ENCODE measurements around the gene ALX4.

The ALX4 gene

DNA sequence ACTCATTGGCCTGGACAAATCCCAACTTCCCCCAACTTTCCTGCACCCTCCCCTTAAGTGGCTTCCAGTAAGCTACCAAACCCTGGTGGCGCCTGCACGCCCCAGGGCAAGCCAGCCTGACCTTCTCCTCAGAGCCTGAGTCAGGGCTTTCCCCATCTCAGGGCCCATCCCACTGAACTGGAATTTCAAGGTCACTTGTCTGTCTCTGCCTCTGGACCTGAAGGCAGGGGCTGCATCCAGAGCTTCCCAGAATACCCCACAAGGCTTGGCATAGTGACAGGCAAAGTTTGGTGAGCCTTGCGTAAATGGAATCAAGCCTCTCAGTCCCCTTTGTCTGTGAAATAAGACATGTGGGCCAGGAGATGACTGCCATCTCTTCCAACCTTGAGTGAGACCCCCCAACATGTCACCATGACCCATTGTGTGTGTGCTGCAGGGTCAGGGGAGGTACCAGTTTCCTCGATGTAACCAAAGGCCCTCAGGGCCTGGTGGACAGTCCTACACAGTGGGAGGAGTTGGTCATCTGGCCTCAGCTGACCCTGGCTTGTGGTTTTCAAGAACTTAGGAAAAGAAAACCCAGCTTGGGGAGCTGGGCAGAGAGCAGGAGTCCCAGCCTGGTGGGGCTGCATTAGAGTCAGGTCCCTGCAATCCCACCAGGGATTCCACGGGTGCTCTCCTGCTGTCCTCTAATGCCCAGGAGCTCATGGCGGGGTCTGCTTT is 8.9 kb downstream of the ALX4 start:
- no peak for DNase-seq

DNA sequence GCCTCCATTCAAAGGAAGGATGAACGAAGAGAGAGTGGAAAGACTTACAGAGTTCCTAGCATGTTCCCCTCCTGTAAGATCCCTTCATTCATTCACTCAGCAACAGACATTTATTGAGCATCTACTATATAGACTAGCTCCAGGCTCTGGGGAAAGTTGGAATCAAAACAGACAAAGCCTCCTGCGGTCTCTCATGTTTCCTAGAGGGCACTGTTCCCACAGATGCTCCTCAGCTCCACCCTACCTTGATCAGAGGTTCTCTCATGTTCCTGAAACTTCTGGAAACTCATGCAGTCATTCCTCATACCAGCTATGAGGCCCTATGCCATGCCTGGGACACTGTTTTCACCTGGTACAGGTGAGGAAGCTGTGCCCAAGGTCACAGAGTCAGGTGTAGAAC is 11.1 kb downstream of the ALX4 start:
- no peak for DNase-seq

DNA sequence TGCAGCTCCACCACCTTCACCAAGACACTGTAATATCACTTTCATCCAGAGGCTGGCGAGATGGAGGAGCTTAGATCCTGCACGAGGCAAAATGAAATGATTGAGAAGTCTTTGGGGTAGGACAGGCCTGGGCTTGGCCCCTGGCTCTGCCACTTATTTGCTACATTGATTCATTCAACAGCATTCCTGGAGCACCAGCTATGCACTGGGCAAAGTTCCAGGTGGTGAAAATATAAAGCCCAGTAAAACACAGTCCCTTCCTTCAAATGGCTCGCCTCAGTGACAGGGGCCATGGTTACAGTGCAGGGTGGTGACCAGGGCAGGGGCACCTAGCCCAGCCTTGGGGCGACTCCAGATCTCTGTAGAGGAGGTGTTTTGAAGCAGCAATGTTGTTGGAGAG is 19.7 kb downstream of the ALX4 start:
- DNase-seq: no peak

DNA sequence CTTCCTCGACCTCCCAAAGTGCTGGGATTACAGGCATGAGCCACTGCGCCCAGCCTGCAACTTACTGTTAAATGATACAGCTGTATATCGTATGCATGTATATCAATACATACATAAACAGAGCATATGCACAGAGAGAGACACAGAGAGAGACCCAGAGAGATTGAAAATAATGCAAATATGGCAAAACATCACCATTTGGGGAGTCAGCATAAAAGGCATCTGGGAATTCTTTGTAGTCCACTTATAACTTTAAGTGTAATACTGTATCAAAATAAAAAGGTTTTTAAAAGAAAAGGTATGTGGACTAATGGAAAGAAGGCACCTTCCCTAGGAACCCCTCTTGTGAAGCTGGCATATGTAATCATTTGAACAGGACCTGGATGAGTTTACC is 21.8 kb downstream of the ALX4 start:
- DNase-seq: no peak

DNA sequence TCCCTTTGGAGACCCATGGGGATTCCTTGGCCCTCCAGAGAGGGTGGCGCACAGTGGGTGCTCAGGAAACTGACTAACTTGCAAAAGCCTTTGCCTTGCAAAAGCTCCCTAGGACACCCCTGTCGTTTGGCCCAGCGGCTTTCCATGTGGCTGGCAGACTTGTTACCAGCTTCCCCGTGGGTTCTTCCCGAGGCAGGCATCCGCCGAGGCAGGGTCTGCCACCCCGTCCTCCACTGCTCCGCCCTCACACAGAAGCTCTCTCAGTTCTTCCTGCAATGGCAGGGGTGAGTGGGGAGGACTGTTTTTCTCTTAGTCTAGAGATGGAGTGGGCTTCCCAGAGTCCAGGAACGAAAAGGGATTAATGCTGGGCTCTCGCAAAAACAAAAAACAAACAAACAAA is 23.0 kb downstream of the ALX4 start:
- DNase-seq: no peak

DNA sequence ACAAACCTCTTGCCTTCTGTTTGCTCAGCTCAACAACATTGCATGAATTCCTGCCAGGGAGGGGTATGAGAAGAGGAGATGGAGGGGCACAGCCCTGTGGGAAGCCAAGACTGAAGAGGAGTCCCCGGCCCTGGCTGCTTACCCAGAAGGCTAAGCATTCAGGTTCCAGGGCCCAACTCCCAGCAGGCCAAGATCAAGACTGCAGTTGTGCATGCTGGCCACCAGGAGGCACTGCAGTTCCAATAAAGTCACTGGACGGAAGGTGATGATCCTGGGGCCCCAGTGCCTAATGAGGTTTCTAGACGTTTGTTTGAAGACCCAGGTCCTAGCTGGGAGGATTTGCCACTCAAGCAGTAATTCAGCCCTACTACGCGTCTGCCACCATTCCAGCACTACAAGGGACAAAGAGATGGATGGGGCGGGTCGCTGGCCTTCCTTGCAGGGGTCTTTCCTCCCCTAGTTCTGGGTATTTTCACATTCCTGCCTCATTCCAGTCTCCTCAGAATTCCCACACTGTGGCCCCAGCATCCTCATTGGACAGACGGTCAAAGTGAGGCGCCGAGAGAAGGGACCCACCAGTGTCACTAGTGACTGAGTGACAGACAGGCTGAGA is 23.6 kb downstream of the ALX4 start:
- peak; percentile 51 for DNase-seq

DNA sequence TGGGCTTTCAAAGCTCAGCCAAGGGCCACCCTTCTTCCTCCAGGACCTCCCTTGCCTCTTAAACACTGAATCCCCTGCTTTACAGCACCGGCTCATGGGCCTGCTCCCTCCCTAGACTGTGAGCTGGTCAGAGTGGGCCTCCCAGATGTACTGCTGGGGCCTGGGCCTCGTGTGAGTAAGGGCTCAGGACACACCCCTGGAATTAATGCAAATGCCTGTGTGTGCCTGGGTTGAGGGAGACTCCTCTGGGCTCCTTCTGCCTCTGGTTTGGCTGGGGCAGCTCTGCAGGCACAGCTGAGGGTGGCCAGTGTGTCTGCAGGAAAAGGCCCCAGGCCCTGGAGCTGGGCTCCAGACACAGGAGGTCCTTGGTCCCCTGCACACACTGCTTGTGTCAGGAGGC is 24.2 kb downstream of the ALX4 start:
- no peak for DNase-seq

DNA sequence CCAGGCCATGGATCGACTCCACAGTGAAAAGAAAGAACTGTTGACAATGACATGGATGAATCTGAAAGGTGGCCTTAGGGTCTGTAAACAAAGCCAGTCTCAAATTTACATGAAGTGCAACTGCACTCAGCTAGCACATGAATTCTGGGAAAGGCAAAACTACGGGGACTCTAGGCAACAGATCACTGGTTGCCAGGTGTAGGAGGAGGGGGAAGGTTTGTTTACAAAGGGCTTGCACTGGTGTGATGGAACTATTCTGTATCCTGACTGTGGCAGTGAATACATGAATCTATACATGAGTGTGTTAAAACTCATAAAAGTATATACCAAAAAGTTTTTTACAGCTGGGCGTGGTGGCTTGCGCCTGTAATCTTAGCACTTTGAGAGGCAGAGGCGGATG is 27.3 kb downstream of the ALX4 start:
- no peak for DNase-seq

DNA sequence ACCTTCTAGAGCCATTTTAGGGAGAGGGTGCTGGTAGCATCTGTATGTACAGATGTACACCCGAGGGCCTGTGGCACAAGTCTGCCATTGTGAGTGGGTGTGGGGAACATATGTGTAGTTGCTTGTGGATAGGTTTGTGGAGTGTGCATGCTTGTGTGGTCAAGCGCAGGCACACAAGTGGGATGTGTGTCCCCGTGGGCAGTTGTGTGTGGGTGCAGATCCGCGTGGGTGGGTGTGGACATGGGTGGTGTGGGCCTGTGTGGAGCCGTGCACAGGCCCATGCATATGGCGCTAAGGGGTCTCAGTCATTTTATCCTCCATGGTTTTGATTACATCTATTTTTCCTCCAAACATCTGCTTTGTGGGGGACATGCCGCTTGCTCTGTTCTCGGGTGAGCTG is 28.8 kb downstream of the ALX4 start:
- no peak for DNase-seq

DNA sequence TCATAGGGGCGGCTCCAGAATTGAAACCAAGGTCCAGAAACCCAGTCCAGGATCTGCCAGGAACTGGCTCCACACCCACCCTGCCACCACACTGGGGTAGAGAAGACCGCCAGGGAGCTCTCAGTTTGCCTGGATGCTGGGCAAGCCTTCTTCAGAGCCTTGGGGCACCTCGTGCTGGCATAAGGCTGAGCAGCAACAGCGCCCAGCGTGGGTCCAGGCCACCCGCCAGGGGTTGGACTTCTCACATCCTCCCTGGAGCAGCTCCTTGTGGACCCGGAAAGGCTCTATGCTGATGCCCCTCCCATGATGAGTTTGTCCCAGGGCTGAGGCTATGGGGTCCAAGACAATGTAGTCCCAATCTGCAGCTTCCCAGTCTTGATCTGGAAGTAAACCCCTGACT is 29.7 kb downstream of the ALX4 start:
- no peak for DNase-seq

DNA sequence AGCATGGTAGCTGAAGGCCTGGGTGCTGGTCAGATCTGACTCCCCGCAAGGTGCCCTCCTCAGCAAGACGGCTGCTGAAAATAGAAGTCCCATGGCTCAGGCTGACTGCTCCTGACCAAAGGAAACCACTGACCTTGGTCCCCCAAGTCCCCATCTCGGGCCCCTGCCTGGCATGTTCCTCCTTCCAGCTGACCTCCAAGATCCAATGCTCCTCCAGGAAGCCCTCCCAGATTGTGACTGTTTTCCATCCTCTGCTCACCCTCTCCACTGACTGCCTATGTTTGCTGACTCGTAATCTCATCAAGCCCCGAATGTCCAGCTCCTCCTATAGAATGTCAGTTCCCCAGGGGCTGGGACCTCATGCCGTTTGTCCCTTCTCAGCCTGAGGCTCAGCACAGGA is 30.5 kb downstream of the ALX4 start:
- no peak for DNase-seq

DNA sequence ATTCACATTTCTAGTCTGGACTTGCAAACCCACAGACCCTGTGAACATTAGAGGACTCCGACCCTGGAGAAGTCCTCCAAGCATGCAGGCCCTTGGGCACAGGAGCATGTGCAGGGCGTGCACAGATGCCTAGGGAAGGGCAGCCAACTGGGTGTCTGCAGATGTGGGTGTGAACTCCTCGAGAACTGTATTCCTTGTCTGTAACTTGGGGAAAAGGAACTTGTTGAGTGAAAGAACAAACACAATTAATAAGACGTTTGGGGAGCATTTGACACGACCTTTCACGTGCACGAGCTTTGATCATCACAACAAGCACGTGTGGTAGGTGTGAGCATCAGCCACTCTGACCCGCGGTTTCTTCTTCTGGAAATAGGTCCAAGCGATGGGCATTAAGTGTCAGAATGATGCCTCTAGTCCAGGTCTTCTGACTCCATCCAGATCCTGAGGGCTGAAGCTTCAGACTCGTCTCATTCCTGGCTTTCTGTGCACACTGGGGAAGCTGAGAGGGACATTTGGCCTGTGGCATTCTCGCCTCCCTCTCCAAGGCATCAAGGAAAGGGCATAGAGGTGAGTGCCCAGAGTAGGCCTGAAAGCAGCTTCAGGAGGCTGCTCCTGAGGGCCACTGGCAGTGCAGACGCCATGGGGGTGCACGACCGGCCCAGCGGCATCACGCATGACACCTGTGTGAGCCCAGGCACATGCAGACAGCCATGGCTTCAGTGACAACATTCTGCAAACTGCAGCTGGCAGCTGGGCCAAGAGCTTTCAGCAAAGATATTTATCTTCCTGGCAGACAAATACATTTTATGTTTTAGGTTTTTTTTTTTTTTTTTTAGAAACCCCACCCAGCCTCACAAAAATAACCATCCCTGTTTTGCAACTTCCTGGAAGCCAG is 32.5 kb downstream of the ALX4 start:
- no peak for DNase-seq

DNA sequence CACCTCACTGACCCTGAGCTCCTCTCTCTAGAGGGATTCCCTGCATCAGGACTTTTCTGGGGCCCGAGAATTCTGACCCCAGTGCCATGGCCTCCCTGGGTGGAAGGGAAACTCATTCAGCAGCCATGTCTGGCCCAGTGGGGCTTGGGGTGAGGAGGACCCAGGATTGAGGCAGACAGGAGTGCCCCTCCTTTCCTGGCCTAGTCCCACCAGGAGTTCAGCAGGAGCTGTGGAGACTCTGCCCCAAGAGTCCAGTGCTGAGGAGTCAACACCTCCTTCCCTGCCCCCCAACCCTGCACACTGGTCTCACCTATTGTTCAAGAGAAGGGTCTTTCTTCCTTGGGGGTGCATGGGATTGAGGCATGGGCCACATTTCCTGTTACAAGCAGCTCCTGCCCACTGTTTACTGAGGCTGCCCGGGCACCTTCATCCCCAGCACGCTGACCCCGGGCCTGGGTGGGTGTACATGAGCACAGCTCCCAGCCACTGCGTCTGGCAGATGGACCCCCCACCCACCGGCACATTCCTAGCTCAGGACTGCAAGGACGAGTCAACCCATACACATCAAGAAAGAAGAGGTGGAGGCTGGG is 33.9 kb downstream of the ALX4 start:
- no peak for DNase-seq

DNA sequence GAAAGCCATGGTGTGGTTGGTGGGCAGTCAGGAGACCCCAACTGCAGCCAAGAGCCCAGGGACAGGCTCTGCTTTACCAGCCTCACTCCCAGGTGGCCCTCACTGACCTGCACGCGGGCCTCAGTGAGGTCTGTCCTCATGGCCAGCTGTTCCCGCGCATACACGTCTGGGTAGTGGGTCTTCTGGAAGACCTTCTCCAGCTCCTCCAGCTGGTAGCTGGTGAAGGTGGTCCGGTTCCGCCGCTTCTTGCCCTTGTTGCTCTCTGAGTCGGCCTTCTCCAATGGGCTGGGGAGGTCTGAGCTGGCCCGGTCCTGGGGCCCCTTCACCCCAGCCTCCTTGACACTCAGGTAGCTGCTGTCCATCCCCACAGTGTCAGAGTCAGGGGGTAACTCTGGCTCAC is 34.7 kb downstream of the ALX4 start:
- DNase-seq: no peak

DNA sequence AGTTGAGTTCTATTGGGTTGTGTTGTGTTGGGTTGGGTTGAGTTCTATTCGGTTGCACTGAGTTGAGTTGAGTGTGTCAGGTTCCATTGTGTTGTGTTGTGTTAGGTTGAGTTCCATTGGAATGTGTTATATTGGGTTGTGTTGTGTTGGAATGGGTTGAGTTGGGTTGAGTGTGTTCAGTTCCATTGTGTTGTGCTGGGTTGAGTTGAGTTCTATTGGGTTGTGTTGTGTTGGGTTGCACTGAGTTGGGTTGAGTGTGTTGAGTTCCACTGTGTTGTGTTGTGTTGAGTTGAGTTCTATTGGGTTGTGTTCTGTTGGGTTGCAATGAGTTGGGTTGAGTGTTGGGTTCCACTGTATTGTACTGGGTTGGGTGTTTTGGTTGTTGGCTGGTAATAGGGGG is 35.5 kb downstream of the ALX4 start:
- no peak for DNase-seq

DNA sequence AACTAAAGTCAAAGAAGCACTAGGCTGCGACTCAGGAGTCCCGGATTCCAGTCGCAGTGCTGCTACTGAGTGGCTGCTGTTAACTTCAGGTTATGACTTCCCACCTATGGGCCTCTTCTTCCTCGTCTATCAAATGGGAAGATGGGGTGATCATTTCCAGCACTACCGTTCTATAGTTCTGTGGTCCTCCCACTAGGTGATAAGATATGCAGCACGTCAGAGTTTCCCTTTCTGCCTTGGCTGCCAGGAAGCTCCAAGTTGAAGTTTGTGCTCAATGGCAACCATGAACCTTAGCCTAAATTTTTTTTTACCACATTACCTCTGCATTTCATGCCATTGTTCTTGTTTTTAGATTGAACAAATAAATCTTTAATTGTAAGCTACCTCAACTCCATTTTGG is 38.7 kb downstream of the ALX4 start:
- no peak for DNase-seq

DNA sequence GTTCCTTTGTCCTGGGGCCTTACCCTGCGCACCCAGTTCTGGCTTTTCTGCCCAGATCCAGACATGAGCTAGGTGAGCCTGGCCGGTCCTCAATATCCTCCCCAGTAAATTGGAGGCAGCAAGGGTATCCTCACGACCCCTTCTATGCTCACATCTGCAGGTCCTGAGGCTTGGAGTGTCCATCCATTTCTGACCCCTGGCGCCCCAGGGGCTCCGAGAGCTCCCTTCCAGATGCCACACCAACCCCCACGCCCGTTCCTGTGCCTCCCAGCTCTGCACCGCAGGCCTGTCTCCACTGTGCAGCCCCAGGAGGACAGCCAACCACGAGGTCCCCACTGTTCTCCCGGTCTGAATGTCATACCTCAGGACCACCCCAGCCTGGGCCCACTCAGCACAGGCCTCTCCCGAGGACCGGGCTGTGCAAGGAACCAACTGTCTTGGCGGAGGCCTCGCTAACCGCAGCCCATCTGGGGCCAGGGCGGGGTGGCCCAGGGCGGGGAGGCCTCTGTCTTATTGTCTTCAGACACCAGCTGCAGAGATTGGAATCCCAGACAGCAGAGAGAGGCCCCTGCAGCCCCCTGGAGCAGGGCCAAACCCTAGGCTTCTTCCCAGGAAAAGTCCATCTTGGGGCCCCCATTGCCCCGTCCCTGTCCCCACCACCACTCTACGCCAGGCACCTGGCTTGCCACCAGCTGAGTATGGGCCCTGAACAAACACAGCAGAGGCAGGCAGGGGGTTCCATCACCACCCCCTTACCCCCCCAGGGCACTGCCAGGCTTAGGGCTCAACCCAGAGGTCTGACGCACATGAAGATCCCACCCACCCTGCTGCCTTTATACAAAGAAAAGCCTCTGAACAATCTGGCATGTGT is 39.3 kb downstream of the ALX4 start:
- DNase-seq: no peak

DNA sequence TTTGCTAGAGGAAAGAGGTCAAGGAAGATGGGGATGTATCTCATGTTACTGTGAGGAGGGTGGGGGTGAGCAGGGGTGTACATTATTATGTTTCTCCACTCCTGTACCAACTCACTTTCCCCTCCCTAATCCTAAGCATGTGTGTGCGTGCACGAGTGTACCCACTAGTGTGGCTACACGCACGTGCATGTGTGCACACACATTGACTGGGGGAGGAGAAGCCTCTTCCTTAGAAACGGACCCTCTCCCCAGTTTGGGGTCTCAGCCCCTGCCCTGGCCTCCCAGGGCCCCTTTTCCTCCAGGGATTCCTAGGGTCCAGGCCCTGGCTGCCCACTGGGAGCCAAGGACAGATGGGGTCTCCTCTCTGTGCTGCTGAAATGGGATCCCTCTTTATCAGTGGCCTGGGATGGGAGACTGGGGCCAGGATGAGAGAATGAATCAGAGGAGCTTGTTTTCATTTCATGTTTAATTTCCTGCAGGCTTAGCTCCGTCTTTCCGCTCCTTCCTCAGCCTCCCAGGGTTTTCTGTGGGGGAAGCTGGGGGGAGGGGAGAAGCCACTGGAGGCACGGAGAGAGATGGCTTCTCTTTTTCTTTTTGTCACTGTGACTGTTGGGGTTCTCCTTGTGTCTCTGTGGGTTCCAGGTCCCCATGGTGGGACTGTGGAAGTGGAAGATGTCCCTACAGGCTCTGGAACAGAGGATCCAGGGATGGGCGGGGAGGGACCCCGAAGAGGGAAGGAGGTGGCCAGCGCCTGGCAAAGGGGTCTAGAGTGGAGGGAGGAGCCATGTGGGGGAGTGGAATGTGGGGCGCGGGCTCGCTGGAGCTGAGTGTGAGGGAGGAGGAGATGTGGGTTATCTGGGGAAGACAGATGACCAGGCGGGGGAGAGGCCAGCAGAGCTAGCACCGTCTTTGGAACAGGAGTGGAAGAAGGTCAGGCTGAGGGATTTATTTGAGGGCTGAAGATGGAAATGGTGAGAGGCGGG is 40.3 kb downstream of the ALX4 start:
- no peak for DNase-seq

DNA sequence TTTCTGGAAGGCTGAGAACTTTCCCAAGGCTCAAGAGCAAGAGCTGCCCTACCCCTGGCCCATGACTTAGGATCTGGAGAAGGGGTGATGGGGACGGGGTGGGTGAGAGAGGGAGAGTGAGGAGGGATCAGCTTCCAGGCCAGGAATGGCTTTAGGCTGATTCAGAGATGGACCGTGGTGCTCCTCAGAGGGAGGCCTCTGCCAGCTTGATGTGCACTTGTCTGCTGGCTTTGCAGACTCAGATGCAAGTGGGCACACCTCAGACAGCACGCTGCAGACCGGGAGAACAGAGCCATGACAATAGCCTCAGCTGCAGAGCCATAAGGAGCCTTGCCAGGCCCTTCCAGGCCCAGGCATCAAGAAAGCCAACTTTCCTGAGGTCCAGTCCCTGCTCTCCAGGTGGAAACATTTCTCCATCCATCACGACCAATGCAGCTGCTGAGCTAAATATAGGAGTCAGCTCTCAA is 41.3 kb downstream of the ALX4 start:
- DNase-seq: no peak

DNA sequence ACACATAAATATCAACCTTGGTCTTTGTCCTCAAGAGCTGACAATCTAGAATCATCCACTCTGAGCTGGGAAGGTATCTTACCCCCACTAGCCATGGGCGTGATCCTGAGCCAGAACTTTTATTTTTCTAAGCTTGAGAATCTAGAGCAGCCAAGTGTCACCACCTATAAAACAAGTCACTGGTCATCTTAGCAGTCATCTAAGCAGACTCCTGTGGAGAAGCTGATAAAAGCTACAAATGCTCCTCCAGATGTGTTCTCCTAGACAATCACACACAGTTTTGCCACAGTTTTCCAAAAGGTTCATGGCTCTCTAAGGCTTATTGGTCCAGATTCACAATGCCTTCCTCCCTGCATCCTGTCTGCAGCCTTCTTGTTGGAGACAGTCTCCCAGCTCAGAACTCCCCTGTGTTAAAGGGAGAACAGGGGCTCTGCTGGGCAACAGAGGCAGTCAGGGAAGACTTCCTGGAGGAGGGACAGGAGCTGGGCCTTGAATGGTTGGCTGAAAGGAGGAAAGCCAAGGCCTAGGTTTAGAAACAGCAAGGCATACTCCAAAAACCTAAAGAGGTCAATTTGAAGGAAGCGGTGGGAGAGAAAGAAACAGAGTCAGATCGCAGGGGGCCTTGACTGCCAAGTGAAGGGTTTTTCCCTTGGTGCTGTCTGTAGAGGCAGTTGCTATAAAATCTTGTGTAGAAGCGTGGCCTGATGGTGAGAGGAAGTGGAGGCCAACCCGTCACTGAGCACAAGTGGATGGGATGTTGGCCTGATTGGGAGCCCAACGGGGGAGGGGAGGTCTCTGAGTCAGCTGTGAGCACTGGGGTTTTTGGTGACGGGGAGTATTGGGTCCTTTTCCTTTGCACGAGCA is 42.0 kb downstream of the ALX4 start:
- DNase-seq: no peak
